T-cell (primary cell): Measurements from ENCODE around the gene DACH2. TPM values are rescaled to one million over a fixed set of nuclear protein-coding genes. Genes with fewer than 3 reads are reported as not detected.

ENCODE experiments used
- ATAC-seq, 4 experiments: fragments of 200-7000 bp in 3 of 4; fragments of 150-1000 bp in 1 of 4; cut with Tn5 transposase; replicated peaks in 1 of 4; 1 replicate in 3 of 4; 2 replicates in 1 of 4; pipeline ENCODE4 v1.10.0; 2021; ENCODE audit warnings: moderate library complexity in 3 of 4, mild to moderate bottlenecking in 2 of 4, moderate number of reproducible peaks in 1 of 4
- CTCF ChIA-PET, 2 donors: fragments of 300-600 bp; sonication (Branson Sonifier 250); formaldehyde crosslinking; loops; one replicate each; lab custom pipeline; 2022; ENCODE audit warnings: antibody characterized with exemption in 2 of 2; lab: Charles Lee
- POLR2A ChIA-PET, 2 donors: fragments of 300-600 bp; sonication (Branson Sonifier 250); formaldehyde crosslinking; loops; one replicate each; lab custom pipeline; 2022; ENCODE audit warnings: antibody characterized with exemption in 2 of 2; lab: Charles Lee
- DNase-seq, 35 experiments: peaks; one replicate each; pipeline versions ENCODE4 v3.0.0 to v3.0.0-alpha.2; 2013 to 2023
- H3K27ac ChIP-seq: one replicate; pipeline ENCODE4 v1.5.1; 2013; ENCODE audit warnings: low read length
- H3K27me3 ChIP-seq, 2 experiments: replicated peaks in 1 of 2; 1 replicate in 1 of 2; 2 replicates in 1 of 2; pipeline versions ENCODE4 v1.6.1 to v1.7.0; 2013; ENCODE audit warnings: low read length in 1 of 2, mixed read lengths in 1 of 2; ENCODE audit not compliant: control insufficient read depth in 2 of 2, insufficient read depth in 2 of 2; ENCODE audit errors: extremely low read depth in 1 of 2
- H3K36me3 ChIP-seq, 2 donors: 1 replicate in 1 of 2; 2 replicates in 1 of 2; pipeline versions ENCODE4 v1.6.1 to v1.7.0; 2013; ENCODE audit warnings: low read length in 1 of 2; ENCODE audit not compliant: control insufficient read depth in 2 of 2, insufficient read depth in 1 of 2; ENCODE audit errors: extremely low read depth in 1 of 2
- H3K4me1 ChIP-seq, 2 experiments: 1 replicate in 1 of 2; 2 replicates in 1 of 2; pipeline versions ENCODE4 v1.6.1 to v1.7.0; 2013; ENCODE audit warnings: low read length in 2 of 2, mixed read lengths in 1 of 2; ENCODE audit not compliant: insufficient read depth in 2 of 2, control insufficient read depth in 1 of 2; ENCODE audit errors: extremely low read depth in 1 of 2
- H3K4me3 ChIP-seq, 2 donors: 1 replicate in 1 of 2; 2 replicates in 1 of 2; pipeline versions ENCODE4 v1.5.1 to v1.7.0; 2013; ENCODE audit warnings: mild to moderate bottlenecking in 2 of 2, low read length in 1 of 2, moderate library complexity in 1 of 2; ENCODE audit not compliant: control insufficient read depth in 1 of 2; ENCODE audit errors: extremely low read depth in 1 of 2
- H3K9me3 ChIP-seq: 2 replicates; pipeline ENCODE4 v1.7.0; 2013
- H3K27ac Mint-ChIP-seq, 2 donors: one replicate each; pipeline ENCODE4 v1.8.0; 2020 to 2021; ENCODE audit warnings: mild to moderate bottlenecking in 2 of 2, mixed read lengths in 2 of 2
- H3K27me3 Mint-ChIP-seq, 2 donors: one replicate each; pipeline ENCODE4 v1.8.0; 2021 to 2022; ENCODE audit warnings: mixed read lengths in 2 of 2
- H3K36me3 Mint-ChIP-seq: one replicate; pipeline ENCODE4 v1.8.0; 2021; ENCODE audit warnings: mixed read lengths
- H3K4me1 Mint-ChIP-seq, 3 donors: one replicate each; pipeline ENCODE4 v1.8.0; 2020 to 2022; ENCODE audit warnings: mixed read lengths in 3 of 3, mild to moderate bottlenecking in 1 of 3
- H3K4me3 Mint-ChIP-seq, 3 donors: one replicate each; pipeline ENCODE4 v1.8.0; 2020 to 2022; ENCODE audit warnings: mild to moderate bottlenecking in 3 of 3, mixed read lengths in 3 of 3, moderate library complexity in 3 of 3
- H3K9me3 Mint-ChIP-seq, 3 donors: one replicate each; pipeline ENCODE4 v1.8.0; 2020 to 2022; ENCODE audit warnings: mixed read lengths in 3 of 3
- WGBS: methylation state at CpG from one replicate; pipeline ENCODE4 v1.1.5; 2013; ENCODE audit warnings: missing lambda C conversion rate; ENCODE audit not compliant: insufficient coverage; 5-methylcytosine and 5-hydroxymethylcytosine counted together
- total RNA-seq, 35 experiments: library from RNA in 6 of 35; stranded (reverse) in 6 of 35; fragments of 120-200 nt in 1 of 35; gene quantifications; one replicate each; pipeline versions ENCODE4 v1.2.1 to v1.2.4 and lab custom pipeline; 2013 to 2026

Gene DACH2
- total RNA-seq, 5 donors from 2014 or later (not counting 1 experiment from before 2014, with no cell fraction given): not detected

- ATAC-seq (no peak), DNase-seq (no peak)
- no peak overlapping the region for H3K27ac ChIP-seq
- peaks cover 0 to 6% of the 10 kb centered on the region in 2 donors for H3K27me3 Mint-ChIP-seq
- H3K27ac Mint-ChIP-seq: no peak overlapping the region
- ChIA-PET CTCF (no interaction called here), POLR2A (no interaction called here)
- H3K9me3 ChIP-seq: no peaks in the 10 kb centered on the region
- no peaks in the 10 kb centered on the region for H3K36me3 ChIP-seq
- H3K4me3 ChIP-seq: no peak overlapping the region
- H3K27me3 ChIP-seq: no peaks in the 10 kb centered on the region
- no CpG with 5 or more reads among the region's 3 CpGs for WGBS
- H3K4me1 Mint-ChIP-seq: no peaks in the 10 kb centered on the region
- H3K36me3 Mint-ChIP-seq: no peaks in the 10 kb centered on the region
- no peaks in the 10 kb centered on the region for H3K9me3 Mint-ChIP-seq
- no peaks in the 10 kb centered on the region for H3K4me1 ChIP-seq
- H3K4me3 Mint-ChIP-seq: no peak overlapping the region
Measured at GRCh38 chrX:86383681-86384540, 235.7 kb downstream of the DACH2 start.

GRCh38 chrX:86407371-86407770, 259.1 kb downstream of the DACH2 start:
- DNase-seq (no peak), ATAC-seq (no peak)
- Histone ChIP-seq H3K27me3 (no peaks in the 10 kb centered on the region), H3K27ac (no peak overlapping the region), H3K9me3 (no peaks in the 10 kb centered on the region), H3K4me3 (no peak overlapping the region), H3K4me1 (no peaks in the 10 kb centered on the region), H3K36me3 (no peaks in the 10 kb centered on the region)
- Mint-ChIP-seq H3K27ac (no peak overlapping the region), H3K4me1 (no peaks in the 10 kb centered on the region), H3K36me3 (no peaks in the 10 kb centered on the region), H3K4me3 (no peak overlapping the region), H3K27me3 (peaks cover 0 to 7% of the 10 kb centered on the region in 2 donors), H3K9me3 (peaks cover 0 to 8% (median 0%) of the 10 kb centered on the region in 3 donors)
- no CpG with 5 or more reads among the region's 4 CpGs for WGBS
- POLR2A ChIA-PET: no interaction called here
- CTCF ChIA-PET: no interaction called here

GRCh38 chrX:86421771-86422170, 273.5 kb downstream of the DACH2 start:
- Histone ChIP-seq H3K27ac (no peak overlapping the region), H3K9me3 (no peaks in the 10 kb centered on the region), H3K36me3 (no peaks in the 10 kb centered on the region), H3K4me3 (no peak overlapping the region), H3K27me3 (no peaks in the 10 kb centered on the region), H3K4me1 (no peaks in the 10 kb centered on the region)
- ChIA-PET POLR2A (no interaction called here), CTCF (no interaction called here)
- Mint-ChIP-seq H3K27ac (no peak overlapping the region), H3K9me3 (peaks cover 0 to 2% (median 0%) of the 10 kb centered on the region in 3 donors), H3K4me3 (no peak overlapping the region), H3K27me3 (peaks cover 0 to 7% of the 10 kb centered on the region in 2 donors), H3K4me1 (no peaks in the 10 kb centered on the region), H3K36me3 (no peaks in the 10 kb centered on the region)
- ATAC-seq (no peak), DNase-seq (no peak)
- WGBS: no CpG with 5 or more reads among the region's 1 CpG

GRCh38 chrX:86436116-86436515, 287.9 kb downstream of the DACH2 start:
- no peak overlapping the region for H3K27ac Mint-ChIP-seq
- ChIA-PET POLR2A (no interaction called here), CTCF (no interaction called here)
- no peak for ATAC-seq
- H3K9me3 Mint-ChIP-seq: peaks cover 0 to 7% (median 0%) of the 10 kb centered on the region in 3 donors
- H3K4me1 Mint-ChIP-seq: no peaks in the 10 kb centered on the region
- H3K27ac ChIP-seq: no peak overlapping the region
- no peaks in the 10 kb centered on the region for H3K4me1 ChIP-seq
- no peaks in the 10 kb centered on the region for H3K36me3 ChIP-seq
- DNase-seq: no peak
- H3K27me3 ChIP-seq: no peaks in the 10 kb centered on the region
- no peaks in the 10 kb centered on the region for H3K36me3 Mint-ChIP-seq
- H3K4me3 Mint-ChIP-seq: no peak overlapping the region
- no peaks in the 10 kb centered on the region for H3K9me3 ChIP-seq
- peaks cover 0 to 5% of the 10 kb centered on the region in 2 donors for H3K27me3 Mint-ChIP-seq
- H3K4me3 ChIP-seq: no peak overlapping the region

GRCh38 chrX:86455495-86455894, 307.2 kb downstream of the DACH2 start:
- ATAC-seq (no peak), DNase-seq (no peak)
- Histone ChIP-seq H3K27ac (no peak overlapping the region), H3K4me1 (no peaks in the 10 kb centered on the region), H3K36me3 (no peaks in the 10 kb centered on the region), H3K27me3 (no peaks in the 10 kb centered on the region), H3K4me3 (no peak overlapping the region), H3K9me3 (no peaks in the 10 kb centered on the region)
- POLR2A ChIA-PET: no interaction called here
- Mint-ChIP-seq H3K27me3 (peaks cover 0 to 5% of the 10 kb centered on the region in 2 donors), H3K4me1 (no peaks in the 10 kb centered on the region), H3K9me3 (peaks cover 0 to 7% (median 4%) of the 10 kb centered on the region in 3 donors), H3K36me3 (no peaks in the 10 kb centered on the region), H3K27ac (no peak overlapping the region), H3K4me3 (no peak overlapping the region)
- CTCF ChIA-PET: no interaction called here
- WGBS: 79% methylated on average over 4 of the region's 5 CpGs

GRCh38 chrX:86460760-86461159, 312.5 kb downstream of the DACH2 start:
- Mint-ChIP-seq H3K27me3 (peaks cover 0 to 3% of the 10 kb centered on the region in 2 donors), H3K4me3 (no peak overlapping the region), H3K27ac (no peak overlapping the region), H3K36me3 (no peaks in the 10 kb centered on the region), H3K9me3 (no peaks in the 10 kb centered on the region), H3K4me1 (no peaks in the 10 kb centered on the region)
- ChIA-PET CTCF (no interaction called here), POLR2A (no interaction called here)
- ATAC-seq (no peak), DNase-seq (no peak)
- H3K9me3 ChIP-seq: no peaks in the 10 kb centered on the region
- H3K4me1 ChIP-seq: no peaks in the 10 kb centered on the region
- no peak overlapping the region for H3K4me3 ChIP-seq
- no peaks in the 10 kb centered on the region for H3K27me3 ChIP-seq
- no CpG with 5 or more reads among the region's 3 CpGs for WGBS
- no peaks in the 10 kb centered on the region for H3K36me3 ChIP-seq
- H3K27ac ChIP-seq: no peak overlapping the region
